ENCODE measurements around the gene D2HGDH.
A peak's percentile ranks its signal among the peaks of the same experiment; 100 is the strongest.

D2HGDH gene

GRCh38 chr2:241762321-241762932 lies 28.0 kb downstream of the D2HGDH start:
- FAIRE-seq (no peak), DNase-seq (ENCODE audit: insufficient read length, low spot score) (peak; percentile 7)
- TF ChIP-seq CTCF (IDR thresholded peaks at IDR 0.05; ENCODE audit: insufficient read depth, missing control alignments), result no peak

GRCh38 chr2:241762933-241763369 lies 28.5 kb downstream of the D2HGDH start:
- FAIRE-seq, result no peak

GRCh38 chr2:241763551-241764274 lies 29.3 kb downstream of the D2HGDH start:
- no peak for TF ChIP-seq CTCF (IDR thresholded peaks at IDR 0.05; ENCODE audit: insufficient read depth, missing control alignments)
- DNase-seq (ENCODE audit: insufficient read length, low spot score) (no peak), FAIRE-seq (no peak)

More at GRCh38 chr2:241762933-241763369, 28.5 kb downstream of the D2HGDH start:
- no peak for DNase-seq (ENCODE audit: insufficient read length, low spot score)
- TF ChIP-seq CTCF (IDR thresholded peaks at IDR 0.05; ENCODE audit: insufficient read depth, missing control alignments), result no peak

GRCh38 chr2:241764275-241765241 lies 30.1 kb downstream of the D2HGDH start:
- FAIRE-seq (no peak), DNase-seq (ENCODE audit: insufficient read length, low spot score) (peak; percentile 14)
- TF ChIP-seq CTCF (IDR thresholded peaks at IDR 0.05; ENCODE audit: insufficient read depth, missing control alignments), result no peak

GRCh38 chr2:241767464-241768250 lies 33.2 kb downstream of the D2HGDH start:
- FAIRE-seq, result no peak
- TF ChIP-seq CTCF (IDR thresholded peaks at IDR 0.05; ENCODE audit: insufficient read depth, missing control alignments), result no peak
- peak; percentile 14 for DNase-seq (ENCODE audit: insufficient read length, low spot score)

GRCh38 chr2:241768251-241768711 lies 33.9 kb downstream of the D2HGDH start:
- no peak for FAIRE-seq
- no peak for TF ChIP-seq CTCF (IDR thresholded peaks at IDR 0.05; ENCODE audit: insufficient read depth, missing control alignments)

More at GRCh38 chr2:241768251-241768711, 33.9 kb downstream of the D2HGDH start:
- peak; percentile 12 for DNase-seq (ENCODE audit: insufficient read length, low spot score)

All from D721Med (cell line).